C4-2B (cell line): ENCODE measurements around the gene ATRNL1.

Experiments used
- ZFX ChIP-seq: fragments of 450-650 bp; IDR thresholded peaks from 2 replicates; pipeline ENCODE4 v1.6.1; 2017
- TF ChIP-seq, protein P1 (sequence below): fragments of 450-650 bp; conservative IDR thresholded peaks from 2 replicates; pipeline ENCODE4 v1.5.1; 2017; ENCODE audit warnings: mild to moderate bottlenecking

GRCh38 chr10:115558252-115558651, 465.1 kb downstream of the ATRNL1 start:
- TF ChIP-seq, protein P1, sequence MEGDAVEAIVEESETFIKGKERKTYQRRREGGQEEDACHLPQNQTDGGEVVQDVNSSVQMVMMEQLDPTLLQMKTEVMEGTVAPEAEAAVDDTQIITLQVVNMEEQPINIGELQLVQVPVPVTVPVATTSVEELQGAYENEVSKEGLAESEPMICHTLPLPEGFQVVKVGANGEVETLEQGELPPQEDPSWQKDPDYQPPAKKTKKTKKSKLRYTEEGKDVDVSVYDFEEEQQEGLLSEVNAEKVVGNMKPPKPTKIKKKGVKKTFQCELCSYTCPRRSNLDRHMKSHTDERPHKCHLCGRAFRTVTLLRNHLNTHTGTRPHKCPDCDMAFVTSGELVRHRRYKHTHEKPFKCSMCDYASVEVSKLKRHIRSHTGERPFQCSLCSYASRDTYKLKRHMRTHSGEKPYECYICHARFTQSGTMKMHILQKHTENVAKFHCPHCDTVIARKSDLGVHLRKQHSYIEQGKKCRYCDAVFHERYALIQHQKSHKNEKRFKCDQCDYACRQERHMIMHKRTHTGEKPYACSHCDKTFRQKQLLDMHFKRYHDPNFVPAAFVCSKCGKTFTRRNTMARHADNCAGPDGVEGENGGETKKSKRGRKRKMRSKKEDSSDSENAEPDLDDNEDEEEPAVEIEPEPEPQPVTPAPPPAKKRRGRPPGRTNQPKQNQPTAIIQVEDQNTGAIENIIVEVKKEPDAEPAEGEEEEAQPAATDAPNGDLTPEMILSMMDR, result no peak
- TF ChIP-seq ZFX, result no peak
